ENCODE results near the gene FBXW11.

Gene FBXW11

GRCh38 chr5:171857489-171857876, 149.0 kb downstream of the FBXW11 start:
- DNase-seq, result no peak

GRCh38 chr5:171855798-171856763, 150.4 kb downstream of the FBXW11 start:
- no peak for DNase-seq

GRCh38 chr5:171855265-171855664, 151.2 kb downstream of the FBXW11 start:
- no peak for DNase-seq

GRCh38 chr5:171852255-171852681, 154.2 kb downstream of the FBXW11 start:
- DNase-seq, result no peak

GRCh38 chr5:171851251-171851650, 155.2 kb downstream of the FBXW11 start:
- DNase-seq, result no peak

- peak in 1 of 3 experiments; percentile 3 for DNase-seq
Measured at GRCh38 chr5:171850324-171850947, 156.0 kb downstream of the FBXW11 start.

- DNase-seq, result no peak
Measured at GRCh38 chr5:171849585-171850323, 156.7 kb downstream of the FBXW11 start.

GRCh38 chr5:171848911-171849520, 157.4 kb downstream of the FBXW11 start:
- DNase-seq, result no peak

- no peak for DNase-seq
Measured at GRCh38 chr5:171848486-171848885, 158.0 kb downstream of the FBXW11 start.

GRCh38 chr5:171848006-171848405, 158.4 kb downstream of the FBXW11 start:
- no peak for DNase-seq

- no peak for DNase-seq
Measured at GRCh38 chr5:171847026-171847425, 159.4 kb downstream of the FBXW11 start.

- no peak for DNase-seq
Measured at GRCh38 chr5:171846323-171846722, 160.1 kb downstream of the FBXW11 start.

- no peak for DNase-seq
Measured at GRCh38 chr5:171845857-171846256, 160.6 kb downstream of the FBXW11 start.

GRCh38 chr5:171845040-171845630, 161.3 kb downstream of the FBXW11 start:
- DNase-seq, result no peak

- DNase-seq, result no peak
Measured at GRCh38 chr5:171842777-171843328, 163.6 kb downstream of the FBXW11 start.

- no peak for DNase-seq
Measured at GRCh38 chr5:171841984-171842776, 164.3 kb downstream of the FBXW11 start.

- DNase-seq, result no peak
Measured at GRCh38 chr5:171840711-171841522, 165.5 kb downstream of the FBXW11 start.

- DNase-seq, result peak in 2 of 3 experiments; percentile 14 to 53
Measured at GRCh38 chr5:171840066-171840465, 166.4 kb downstream of the FBXW11 start.

GRCh38 chr5:171839112-171839511, 167.3 kb downstream of the FBXW11 start:
- DNase-seq, result no peak

GRCh38 chr5:171838066-171838465, 168.4 kb downstream of the FBXW11 start:
- no peak for DNase-seq

Data from NCI-H1417 (cell line).